DMS 273 (cell line): ENCODE results near the gene SPACA9.

Experiments
- DNase-seq: peaks from one replicate; lab custom pipeline; 2025; ENCODE audit not compliant: unreplicated experiment; lab: John Stamatoyannopoulos, UW

Gene SPACA9

DNA sequence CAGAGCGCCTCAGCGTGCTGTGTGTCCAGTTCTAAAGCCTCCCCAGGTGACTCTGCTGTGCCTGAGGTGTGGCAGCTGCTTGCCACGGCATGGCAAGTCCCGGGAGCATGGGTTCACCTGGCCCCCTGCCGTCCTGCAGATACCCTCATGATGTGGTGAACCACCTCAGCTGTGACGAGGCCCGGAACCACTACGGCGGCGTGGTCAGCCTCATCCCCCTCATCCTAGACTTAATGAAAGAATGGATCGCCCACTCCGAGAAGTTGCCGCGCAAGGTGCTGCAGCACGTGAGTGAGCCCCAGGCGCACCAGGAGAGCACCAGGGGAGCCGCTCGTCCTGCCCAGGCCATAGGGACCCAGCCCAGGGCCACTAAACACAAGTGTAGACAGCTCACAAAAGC, 9.5 kb downstream of the SPACA9 start:
- no peak for DNase-seq

DNA sequence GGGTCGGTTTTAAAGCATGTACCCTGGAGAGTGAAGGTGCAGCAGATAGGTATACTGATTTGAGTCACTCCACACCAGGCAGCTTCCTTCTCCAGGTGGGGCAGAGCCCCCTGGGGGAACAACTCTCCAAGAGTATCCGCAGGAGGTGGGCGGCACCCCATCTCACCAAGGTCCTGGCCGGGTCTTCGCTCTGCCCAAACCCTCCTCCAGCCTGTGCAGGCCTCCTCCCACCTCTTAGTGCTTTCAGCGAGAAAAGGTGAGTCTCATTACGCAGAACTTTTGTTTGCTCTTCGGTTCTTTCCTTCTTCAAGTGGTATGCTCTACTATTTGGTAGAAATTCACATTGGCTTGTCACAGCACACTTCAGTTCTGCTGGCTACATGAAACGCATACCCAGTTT, 13.7 kb downstream of the SPACA9 start:
- DNase-seq = no peak

DNA sequence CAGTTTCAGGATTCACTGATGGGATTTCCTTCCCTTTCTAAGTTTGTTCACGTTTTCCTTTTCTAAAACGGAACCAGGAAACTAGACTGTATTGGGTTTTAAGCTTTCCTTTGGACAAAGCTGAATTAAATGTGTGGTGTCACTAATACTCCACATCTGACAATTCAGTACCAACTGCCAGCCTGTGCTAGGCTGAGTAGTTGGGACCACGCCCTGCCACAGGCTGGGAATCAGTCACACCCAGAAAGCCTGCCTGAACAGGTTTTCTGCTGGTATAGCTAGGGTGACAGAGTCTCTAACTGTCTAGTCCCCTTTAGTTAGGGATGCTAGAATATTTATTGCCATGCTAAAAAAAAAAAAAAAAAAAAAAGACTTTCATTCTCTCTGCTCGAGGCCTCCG, 15.6 kb downstream of the SPACA9 start:
- no peak for DNase-seq

DNA sequence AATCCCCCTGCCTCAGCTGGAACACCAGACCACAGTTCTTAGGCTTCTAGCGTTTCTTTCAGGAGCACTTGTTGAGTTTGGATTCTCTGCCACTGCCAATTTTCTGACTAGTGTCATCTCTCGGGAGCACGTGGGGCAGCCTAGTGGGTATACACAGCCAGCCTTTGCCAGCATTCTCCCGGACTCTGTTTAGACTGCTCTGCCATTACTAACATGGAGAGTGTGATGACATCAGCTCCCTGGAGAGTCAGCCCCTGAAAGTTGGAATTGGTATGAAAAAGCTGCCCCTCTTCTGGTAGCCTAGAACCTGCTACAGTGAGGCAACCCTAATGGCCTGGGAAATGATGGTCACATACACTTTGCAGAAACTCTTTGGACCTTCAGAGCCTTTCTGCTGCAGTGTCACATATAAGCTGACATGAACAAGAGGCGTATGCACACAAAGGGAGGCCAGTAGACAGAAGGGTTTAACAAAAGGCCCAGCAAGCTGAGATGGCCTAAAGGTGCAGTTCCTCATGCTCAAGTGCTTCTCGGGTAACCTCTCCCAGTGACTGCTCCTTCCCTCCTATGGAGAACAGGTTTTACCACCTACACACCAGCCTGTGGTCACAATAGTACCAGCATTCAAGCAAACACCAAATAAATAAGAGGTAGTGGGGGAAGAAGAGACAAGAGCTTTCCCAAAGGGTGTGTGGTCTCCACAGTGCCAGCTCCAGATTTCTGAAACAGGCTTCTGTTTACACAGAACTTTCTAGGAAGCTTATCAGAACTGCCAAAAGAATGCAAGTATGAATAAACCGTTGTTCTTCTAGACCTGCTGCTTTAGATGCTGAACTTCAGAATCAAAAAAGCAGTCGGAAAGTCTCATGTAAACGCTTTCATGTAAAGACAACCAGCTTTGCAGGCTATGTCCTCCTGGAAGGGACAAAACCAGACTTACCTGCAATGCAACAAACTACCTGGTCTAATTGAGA, 16.5 kb downstream of the SPACA9 start:
- DNase-seq = no peak

DNA sequence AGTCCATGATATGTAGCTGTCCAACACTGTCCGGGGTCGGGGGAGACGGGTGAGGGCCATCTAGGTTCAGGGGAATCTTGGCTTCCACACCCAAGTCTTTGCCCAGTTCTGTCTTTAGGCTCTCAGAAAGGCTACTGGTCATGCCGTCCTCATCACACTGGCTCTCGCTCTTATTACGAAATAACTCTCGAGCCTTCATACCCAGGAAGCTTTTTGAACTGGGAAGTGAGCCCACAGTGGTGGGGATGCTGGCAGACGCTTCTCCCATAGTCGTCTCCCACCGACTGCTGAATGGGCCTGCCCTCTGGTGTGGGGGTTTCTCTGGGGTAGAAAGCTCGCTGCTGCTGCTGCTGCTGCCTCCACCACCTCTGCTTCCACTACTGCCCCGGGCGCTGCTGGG, 17.6 kb downstream of the SPACA9 start:
- DNase-seq = no peak

DNA sequence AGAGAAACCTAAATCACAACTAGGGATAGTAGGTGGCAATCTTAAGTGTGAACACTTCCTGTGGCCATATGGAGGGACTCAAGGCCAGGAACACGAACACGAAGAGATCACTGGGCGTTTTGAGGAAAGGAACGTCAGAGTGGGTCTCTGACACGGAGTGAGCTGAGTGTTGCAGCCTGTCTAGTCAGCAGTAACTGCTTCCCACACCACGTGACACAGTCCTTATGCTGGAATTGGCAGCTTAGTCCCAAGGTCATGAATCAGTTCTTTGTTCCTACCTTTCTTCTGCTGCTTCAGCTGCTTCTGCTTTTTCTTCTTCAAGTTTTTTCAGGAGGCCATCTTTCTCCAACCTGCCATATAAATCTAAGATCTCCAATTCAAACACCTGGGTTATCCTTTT, 18.2 kb downstream of the SPACA9 start:
- no peak for DNase-seq

DNA sequence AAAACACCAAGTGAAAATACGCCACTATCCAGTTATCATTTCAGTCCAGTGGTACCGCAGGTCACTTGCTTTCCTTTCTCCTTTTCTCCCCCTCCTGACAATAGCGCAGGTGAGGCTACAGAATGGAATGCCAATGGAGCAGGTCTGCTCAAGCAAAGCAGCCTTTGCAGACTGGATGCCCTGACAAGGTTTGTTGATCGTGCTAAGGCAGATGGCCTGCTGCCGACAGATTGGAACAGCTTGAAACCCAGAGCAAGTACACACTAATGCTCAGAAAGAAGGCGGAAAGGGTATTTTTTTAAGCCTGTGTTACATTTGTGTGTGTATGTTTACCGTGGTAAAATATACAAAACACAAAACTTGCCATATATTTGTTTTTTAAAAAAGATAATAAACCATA, 19.4 kb downstream of the SPACA9 start:
- no peak for DNase-seq

DNA sequence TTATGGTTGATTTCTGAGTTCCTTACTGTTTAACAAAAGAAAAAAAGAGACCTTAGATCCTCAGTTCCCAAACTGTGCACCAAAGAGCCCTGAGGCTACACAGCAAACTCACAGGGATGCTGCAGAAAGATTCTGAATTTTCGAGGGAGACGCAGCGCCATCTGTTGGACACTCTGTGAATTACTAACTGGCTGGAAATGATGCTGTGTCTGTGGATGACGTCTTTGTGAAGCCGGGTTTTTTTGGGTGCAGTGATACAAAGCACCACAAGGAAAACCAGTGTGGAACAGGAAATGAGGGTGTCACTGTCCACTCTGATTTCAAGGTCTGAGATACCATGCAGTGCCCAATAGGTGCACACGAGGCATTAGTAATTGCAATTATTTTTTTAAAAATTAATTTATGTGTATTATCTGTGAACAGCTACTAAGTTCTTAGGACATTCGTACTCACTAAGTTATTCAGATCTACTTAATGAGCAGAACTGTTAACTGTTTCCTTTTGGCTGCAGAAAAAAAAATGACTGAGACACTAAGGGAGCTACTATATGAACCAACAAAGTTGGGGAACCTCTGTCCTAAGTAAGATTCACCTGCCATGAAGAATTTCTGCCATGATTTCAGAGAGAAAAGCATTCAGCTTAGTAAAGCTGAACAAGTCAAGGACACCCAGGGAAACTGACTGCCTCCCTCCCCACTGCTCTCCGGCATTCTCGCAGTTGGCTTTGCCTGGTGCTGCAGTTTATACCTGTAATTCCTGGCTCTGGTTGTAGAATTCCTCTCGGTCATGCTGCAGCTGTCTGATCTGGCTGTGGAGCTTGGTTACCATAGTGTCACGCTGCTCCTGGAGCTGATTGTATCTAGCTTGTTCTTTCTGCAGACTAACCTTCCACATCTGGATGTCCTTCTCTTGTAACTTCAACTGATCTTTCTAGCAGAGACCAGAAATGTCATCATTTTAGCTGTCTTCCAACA, 23.4 kb downstream of the SPACA9 start:
- peak; percentile 83 for DNase-seq

DNA sequence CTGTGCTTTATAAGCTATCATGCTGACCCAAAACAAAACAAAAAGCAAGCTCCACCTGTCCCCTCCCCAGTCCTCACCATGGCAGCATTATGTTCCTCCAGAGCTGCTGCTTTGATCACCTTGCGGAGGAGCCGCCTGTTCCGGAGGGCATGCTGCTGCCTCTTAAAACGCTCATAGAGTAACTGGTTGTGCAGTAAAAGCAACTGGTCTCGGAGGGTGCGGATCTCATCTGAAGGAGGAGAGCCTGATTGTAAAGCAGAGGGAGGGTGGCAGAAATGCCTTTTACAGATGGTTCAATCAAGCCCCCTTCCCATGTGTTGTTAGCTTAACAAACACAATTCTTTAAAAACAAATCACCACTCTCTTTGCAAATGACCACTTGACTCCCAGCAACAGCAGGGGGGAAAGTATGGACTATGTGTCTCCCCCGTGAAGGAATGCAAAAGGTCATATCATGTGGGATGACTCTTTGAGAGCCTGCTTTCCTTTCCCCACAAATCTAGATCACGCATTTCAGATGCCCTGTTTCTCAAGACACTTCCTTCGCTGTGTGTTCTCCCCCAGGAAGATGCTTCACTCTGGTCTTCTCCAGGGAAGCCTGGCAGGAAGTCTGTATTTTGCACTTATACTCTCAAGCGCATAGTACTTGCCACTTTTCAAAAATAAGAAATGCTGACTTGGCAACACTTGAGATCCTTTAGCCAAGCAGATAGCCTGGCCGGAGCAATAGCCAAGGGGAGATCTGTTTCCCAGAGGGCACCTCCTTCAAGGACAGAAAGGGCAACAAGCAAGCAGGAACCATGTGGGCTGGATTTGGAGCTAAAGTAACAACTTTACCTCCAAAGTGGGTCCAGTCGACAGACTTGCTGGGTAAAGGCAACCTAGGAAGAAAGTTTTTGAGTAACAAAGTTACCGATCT, 25.1 kb downstream of the SPACA9 start:
- DNase-seq = no peak

DNA sequence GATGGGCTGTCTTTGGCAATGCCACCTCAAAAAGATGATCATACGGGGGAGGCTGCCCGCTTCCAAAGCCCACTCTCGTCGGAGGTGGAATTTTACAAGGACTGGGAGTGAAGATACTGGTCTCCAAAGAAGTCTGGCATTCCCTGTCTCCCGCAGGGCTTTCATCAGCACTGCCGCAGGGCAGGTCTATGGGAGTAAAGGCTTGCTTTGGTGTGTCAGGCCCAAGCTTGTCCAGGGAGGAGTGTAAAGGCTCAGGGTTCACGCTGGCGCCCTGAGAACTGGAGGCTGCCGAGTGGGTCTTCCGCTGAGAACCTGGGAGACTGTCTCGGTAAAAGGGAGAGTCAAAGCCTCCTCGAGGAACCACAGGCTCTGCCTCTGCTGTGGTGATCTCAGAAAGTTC, 27.0 kb downstream of the SPACA9 start:
- DNase-seq = no peak

DNA sequence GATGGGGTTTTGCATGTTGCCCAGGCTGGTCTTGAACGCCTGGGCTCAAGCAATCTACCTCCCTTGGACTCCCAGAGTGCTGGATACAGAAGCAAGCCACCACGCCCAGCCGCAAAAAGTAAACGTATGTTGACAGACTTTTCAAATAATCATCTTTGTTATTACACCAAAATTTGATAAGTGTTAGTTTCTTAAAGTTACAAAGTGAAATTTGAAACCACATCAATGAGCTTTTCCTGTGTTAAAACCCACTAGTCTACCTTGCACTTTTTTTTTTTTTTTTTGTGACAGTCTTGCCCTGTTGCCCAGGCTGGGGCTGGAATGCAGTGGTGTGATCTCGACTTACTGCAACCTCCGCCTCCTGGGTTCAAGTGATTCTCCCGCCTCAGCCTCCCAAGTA, 29.9 kb downstream of the SPACA9 start:
- no peak for DNase-seq

DNA sequence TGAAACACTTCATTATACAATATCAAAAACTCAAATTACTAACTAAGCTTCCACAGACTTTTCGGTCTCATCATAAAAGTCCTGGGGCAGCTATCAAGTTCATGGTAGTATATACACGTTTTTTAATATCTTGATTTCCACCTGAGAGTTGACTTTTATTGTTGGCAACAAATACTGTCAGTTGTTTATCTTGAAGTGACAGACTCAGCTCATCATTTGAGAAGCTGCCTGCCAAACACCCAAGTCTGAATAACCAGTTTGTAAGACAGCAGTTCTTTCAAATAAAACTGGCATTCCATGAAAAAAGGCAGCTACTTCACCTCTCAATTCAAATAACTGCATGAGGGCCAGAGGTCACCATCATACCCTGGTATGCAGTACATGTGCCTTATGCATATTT, 30.6 kb downstream of the SPACA9 start:
- no peak for DNase-seq

DNA sequence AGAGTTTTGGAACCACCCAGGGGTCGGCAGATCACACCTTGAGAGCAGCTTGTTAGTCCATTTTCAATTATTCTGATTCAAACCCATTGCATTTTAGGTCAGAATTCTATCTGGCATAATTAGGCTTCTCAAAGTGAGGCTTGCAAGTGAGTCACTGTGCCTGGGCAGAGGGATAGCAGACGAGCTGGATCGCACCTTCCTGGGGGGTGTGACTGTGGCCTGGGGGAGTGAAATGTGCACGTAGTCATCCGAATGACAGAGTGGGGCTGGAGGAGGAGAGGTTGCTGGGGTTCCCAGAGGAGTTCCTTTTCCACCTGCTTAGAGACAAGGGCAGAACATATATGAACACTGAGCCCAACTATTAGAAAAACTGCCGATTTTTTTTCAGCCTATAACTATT, 31.7 kb downstream of the SPACA9 start:
- DNase-seq = no peak

DNA sequence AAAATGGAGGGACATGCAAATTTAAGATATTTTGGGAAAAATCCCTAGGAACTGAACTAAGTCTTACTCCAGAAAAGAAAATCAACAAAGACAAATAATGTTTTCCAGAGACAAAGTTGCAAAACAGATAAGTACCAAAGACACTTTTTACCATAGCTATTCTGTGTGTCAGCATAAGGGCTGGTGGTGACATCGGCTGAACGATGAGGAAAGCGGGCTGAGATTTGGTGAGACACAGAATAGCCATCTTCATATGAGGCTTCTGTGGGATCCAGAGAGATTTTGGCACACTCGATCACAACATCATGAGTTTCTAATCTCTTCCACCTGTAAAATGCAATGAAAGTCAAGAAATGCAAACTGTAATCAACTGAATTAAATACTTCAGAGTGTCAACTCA, 33.4 kb downstream of the SPACA9 start:
- DNase-seq = no peak

DNA sequence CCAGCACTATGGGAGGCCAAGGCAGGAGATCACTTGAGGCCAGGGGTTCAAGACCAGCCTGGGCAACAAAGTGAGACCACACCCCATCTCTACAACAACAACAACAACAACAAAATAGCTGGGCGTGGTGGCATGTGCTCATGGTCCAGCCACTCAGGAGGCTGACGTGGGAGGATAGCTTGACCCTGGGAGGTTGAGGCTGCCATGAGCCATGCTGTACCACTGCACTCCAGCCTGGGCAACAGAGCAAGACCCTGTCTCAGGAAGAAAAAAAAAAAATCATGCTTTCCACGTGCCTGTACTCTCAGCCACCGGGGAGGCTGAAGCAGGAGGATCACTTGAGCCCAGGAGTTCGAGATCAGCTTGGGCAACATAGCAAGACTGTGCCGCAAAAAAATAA, 36.2 kb downstream of the SPACA9 start:
- DNase-seq = no peak

DNA sequence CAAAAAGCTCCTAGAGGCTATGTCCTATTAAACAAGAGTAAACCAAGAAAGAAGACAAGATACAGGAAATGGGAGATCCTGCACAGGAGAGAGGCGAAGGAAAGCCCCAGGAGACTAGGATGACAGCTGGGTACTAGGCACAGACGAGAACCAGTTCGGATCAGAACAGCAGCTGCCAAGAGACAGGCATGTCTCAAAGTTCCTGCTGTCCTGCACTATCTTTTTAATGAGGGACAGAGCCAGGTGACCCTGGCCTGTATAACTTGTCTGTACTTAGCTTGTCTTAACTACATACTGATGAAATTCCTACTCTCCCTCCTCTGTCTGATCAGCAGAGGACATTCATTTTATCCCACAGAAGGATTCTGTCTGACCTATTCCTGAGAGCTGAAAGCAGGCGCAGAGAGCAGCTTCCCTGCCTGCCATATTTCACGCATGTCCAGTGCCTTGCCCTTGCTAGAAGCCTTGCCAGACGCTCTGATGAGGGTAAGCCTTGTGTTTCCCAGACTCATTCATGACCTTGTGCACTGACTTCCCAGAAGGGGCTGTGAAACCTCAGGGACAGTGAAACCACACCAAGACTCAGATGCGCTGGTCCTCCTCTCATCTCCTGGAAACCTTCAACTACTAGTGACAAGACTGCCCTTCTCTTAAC, 41.0 kb downstream of the SPACA9 start:
- DNase-seq = no peak

DNA sequence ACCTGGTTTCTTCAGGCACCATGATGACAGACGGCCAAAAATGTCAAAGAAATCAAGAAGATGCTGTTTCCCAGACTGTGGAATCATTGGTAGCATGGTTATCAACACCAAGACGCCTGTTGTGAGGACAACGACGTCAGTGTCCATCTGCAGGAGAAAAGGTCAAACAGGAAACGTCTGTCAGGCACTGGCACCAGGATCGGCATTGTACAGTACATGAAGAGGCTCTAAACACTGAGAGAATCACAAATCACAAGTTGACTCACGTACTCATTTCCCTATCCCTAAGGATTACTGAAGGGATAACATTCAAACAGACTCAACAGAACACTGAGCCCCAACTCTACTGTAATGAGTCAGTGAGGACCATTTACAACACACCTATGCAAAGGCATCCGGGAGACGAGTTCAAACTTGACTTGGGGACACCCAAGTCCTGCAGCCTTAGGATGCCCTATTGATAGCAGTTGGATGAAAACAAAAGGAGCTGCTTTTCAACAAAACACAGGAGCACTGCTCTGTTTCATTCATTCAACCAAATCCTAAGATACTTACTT, 44.7 kb downstream of the SPACA9 start:
- no peak for DNase-seq

DNA sequence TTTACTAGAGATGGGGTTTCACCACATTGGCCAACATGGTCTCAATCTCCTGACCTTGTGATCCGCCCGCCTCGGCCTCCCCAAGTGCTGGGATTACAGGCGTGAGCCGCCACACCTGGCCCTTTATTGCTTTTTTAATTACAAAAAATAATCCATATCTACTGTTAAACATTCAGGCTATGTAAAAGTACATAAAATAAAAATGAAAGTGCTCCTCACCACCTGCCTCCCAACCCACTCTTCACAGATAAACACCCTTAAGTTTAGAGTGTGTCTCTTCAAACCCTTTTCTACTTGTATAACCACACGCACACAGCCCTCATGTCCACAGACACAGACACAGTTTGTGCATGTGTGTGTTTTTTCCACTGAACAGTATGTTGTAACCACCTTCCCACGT, 49.0 kb downstream of the SPACA9 start:
- no peak for DNase-seq

DNA sequence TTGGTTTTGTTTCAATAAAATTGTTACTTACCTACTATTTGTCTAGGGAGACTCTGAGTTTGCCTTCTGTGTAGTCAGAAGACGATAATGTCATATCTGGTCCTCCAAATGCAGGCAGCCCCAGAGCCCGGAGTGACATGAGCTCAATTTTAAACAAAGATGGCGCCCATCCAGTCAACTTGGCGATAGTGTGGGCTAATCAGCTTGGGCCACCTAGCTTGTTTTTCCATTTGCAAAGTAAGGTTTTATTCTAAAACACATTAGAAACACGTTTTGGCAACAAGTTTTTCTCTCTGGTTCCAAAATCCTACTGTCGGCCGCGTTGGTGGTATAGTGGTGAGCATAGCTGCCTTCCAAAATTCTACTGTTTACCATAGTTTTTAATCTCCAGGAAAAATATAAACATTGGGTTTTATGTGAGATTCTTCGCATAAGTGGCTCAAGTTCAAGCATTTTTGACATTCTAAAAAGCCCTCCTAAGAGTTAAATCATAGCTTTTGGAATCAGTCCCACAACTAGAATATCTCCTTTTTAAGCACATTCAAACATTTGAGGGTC, 52.6 kb downstream of the SPACA9 start:
- no peak for DNase-seq

DNA sequence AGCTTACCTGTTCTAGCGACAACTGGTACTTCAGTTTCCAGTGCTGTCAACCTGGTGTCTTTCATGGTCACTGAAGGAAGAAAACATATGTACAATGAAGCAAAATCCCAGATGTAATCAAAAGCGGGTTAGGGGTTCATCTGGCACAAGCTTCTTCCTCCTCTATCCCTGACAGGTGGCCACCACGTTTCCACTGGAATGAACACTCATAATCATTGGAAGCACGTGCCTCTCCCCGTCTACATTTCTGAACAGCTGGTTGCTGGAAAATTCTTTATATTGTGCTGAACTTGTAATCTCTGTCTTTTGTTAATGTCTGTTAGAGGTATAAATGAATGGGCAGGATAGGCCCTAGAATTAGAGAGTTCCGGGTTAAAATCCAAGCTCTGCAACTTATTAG, 56.3 kb downstream of the SPACA9 start:
- no peak for DNase-seq
